Stimulated activated CD4-positive, alpha-beta T cell treated with anti-CD3 and anti-CD28 coated beads, Interleukin-15, amount 100 ng/mL, for 24 hours (primary cell): ENCODE results near the gene ARHGEF16.

Experiments
- DNase-seq: peaks from one replicate; pipeline ENCODE4 v3.0.0-alpha.2; 2020

The ARHGEF16 gene

GRCh38 chr1:3469104-3469848 lies 14.8 kb downstream of the ARHGEF16 start:
- DNase-seq: no peak

GRCh38 chr1:3469849-3470649 lies 15.6 kb downstream of the ARHGEF16 start:
- peak; percentile 1 for DNase-seq

- DNase-seq: no peak
Measured at GRCh38 chr1:3470650-3471355, 16.3 kb downstream of the ARHGEF16 start.

- DNase-seq: no peak
Measured at GRCh38 chr1:3471356-3472087, 17.1 kb downstream of the ARHGEF16 start.

- DNase-seq: no peak
Measured at GRCh38 chr1:3472088-3472850, 17.8 kb downstream of the ARHGEF16 start.

GRCh38 chr1:3472906-3473305 lies 18.4 kb downstream of the ARHGEF16 start:
- DNase-seq: no peak

GRCh38 chr1:3473381-3473844 lies 18.9 kb downstream of the ARHGEF16 start:
- no peak for DNase-seq

GRCh38 chr1:3474016-3474415 lies 19.6 kb downstream of the ARHGEF16 start:
- DNase-seq: no peak

GRCh38 chr1:3474421-3474820 lies 20.0 kb downstream of the ARHGEF16 start:
- DNase-seq: no peak

- no peak for DNase-seq
Measured at GRCh38 chr1:3475839-3476573, 21.5 kb downstream of the ARHGEF16 start.

GRCh38 chr1:3476666-3477065 lies 22.2 kb downstream of the ARHGEF16 start:
- no peak for DNase-seq

GRCh38 chr1:3477241-3477995 lies 23.0 kb downstream of the ARHGEF16 start:
- DNase-seq: no peak

- DNase-seq: no peak
Measured at GRCh38 chr1:3478187-3478586, 23.7 kb downstream of the ARHGEF16 start.

GRCh38 chr1:3479511-3480368 lies 25.3 kb downstream of the ARHGEF16 start:
- DNase-seq: no peak

- DNase-seq: no peak
Measured at GRCh38 chr1:3480369-3480719, 25.9 kb downstream of the ARHGEF16 start.

GRCh38 chr1:3481046-3481445 lies 26.6 kb downstream of the ARHGEF16 start:
- DNase-seq: no peak

GRCh38 chr1:3481836-3482375 lies 27.4 kb downstream of the ARHGEF16 start:
- DNase-seq: no peak

- peak; percentile 24 for DNase-seq
Measured at GRCh38 chr1:3482378-3482849, 27.9 kb downstream of the ARHGEF16 start.

GRCh38 chr1:3483380-3483779 lies 28.9 kb downstream of the ARHGEF16 start:
- no peak for DNase-seq
